Prostate gland (tissue), 2 donors: Measurements from ENCODE around the gene DLEC1. TPM values are rescaled to one million over a fixed set of nuclear protein-coding genes. Genes with fewer than 3 reads are reported as not detected.

Source experiments
- DNase-seq: peaks from one replicate; pipeline ENCODE4 v3.0.0-alpha.2; 2019; ENCODE audit warnings: low spot score
- H3K27ac ChIP-seq, 2 donors: fragments of 200-600 bp; sonication (generic); 2 replicates each; pipeline ENCODE4 v1.5.1; 2017 to 2019
- H3K27me3 ChIP-seq: fragments of 200-600 bp; sonication (generic); replicated peaks from 2 replicates; pipeline ENCODE4 v1.5.1; 2019; ENCODE audit not compliant: insufficient read depth
- H3K36me3 ChIP-seq, 2 donors: fragments of 200-600 bp; sonication (generic); 1 replicate in 1 of 2; 2 replicates in 1 of 2; pipeline versions ENCODE4 v1.5.1 to v1.8.1; 2017 to 2019
- H3K4me1 ChIP-seq: fragments of 200-600 bp; sonication (generic); replicated peaks from 2 replicates; pipeline ENCODE4 v1.5.1; 2019
- H3K4me3 ChIP-seq, 2 donors: fragments of 200-600 bp; sonication (generic); 2 replicates each; pipeline ENCODE4 v1.5.1; 2017 to 2019
- H3K9me3 ChIP-seq: fragments of 200-600 bp; sonication (generic); 2 replicates; pipeline ENCODE4 v1.5.1; 2017
- POLR2A ChIP-seq: fragments of 450-650 bp; IDR thresholded peaks from one replicate; pipeline ENCODE4 v1.6.1; 2016; ENCODE audit warnings: antibody characterized with exemption, mild to moderate bottlenecking
- POLR2AphosphoS5 ChIP-seq: sonication (generic); formaldehyde crosslinking; IDR thresholded peaks from one replicate; pipeline ENCODE4 v1.6.1; 2017; ENCODE audit warnings: antibody characterized with exemption
- WGBS: methylation state at CpG from one replicate; pipeline ENCODE4 v1.1.5; 2018; 5-methylcytosine and 5-hydroxymethylcytosine counted together
- intact Hi-C: fragments of 100-400 bp; cut with DNase I; formaldehyde crosslinking; loops from one replicate; pipeline ENCODE4 v1.14.2; 2022
- total RNA-seq, 2 donors: library from RNA; depleted of rRNA; stranded (reverse); fragments of >200 nt; gene quantifications; one replicate each; pipeline ENCODE4 v1.1.0, GENCODE V29; 2016
- TF ChIP-seq, protein P1 (sequence below), 4 experiments: fragments of 200-600 bp in 2 of 4; fragments of 450-650 bp in 2 of 4; sonication (generic) in 2 of 4; IDR thresholded peaks; 1 replicate in 3 of 4; 2 replicates in 1 of 4; pipeline ENCODE4 v1.5.1; 2016 to 2019; ENCODE audit warnings: antibody characterized with exemption in 4 of 4, mild to moderate bottlenecking in 2 of 4, moderate library complexity in 2 of 4

DLEC1 gene
- total RNA-seq, 2 donors from 2014 or later, result 0.32 to 13.1 TPM

DNA sequence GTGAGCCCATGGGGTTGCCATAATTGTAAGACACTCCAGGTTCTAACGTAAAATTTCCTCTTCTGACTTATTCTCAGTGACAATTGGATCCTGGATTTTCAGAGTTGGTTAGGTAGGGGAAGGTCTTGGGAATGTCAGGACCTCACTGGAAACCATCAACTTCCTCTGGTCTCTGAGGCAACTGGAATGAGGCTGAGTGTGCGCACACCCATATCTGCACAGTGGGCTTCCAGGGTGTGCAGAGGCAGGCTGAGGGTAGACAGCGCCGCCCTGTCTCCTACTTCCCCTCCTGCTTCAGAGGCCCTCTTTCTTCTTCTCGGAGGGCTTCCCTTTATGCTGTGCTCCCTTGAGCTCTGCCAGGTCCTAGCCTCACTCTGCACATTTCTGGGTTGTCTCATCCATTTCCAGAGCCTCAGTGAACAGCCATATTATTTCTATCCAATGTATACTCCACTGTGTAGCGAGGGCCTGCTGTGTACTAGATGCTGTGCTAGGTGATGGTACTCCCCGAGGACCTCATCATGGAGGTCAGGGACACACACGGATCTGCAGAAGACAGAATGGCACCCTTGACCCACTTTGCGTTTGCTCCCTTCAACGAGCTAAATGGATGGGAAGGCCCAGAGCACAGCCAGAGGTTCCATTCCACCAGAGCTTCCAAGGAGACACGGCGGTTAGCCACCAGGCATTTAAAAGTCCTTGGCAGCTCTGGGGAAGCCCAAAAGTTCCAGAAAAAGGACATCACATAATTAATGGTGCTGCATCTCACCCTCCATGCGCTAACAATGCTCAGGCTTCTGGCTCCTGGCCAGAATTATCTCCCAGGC, 79.6 kb downstream of the DLEC1 start:
- intact Hi-C loops, result loop anchor here (5.0 kb wide), 1 partner anchor 229 kb away; the partner anchor contains the start of gene XYLB

DNA sequence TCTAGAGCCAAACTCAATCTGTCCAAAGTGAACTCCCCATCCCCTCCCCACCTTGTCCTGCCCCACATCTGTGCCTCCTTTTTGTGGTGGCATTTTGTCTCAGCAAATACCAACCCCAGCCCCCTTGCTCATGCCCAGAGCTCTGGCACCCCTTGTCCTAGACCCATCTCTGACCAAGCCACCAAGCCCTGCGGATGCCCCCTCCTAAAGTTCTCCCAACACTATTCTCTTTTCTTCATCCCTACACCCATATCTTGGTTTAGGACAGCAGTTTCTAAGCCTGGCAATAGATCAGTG, 80.2 kb downstream of the DLEC1 start:
- TF ChIP-seq, protein P1, sequence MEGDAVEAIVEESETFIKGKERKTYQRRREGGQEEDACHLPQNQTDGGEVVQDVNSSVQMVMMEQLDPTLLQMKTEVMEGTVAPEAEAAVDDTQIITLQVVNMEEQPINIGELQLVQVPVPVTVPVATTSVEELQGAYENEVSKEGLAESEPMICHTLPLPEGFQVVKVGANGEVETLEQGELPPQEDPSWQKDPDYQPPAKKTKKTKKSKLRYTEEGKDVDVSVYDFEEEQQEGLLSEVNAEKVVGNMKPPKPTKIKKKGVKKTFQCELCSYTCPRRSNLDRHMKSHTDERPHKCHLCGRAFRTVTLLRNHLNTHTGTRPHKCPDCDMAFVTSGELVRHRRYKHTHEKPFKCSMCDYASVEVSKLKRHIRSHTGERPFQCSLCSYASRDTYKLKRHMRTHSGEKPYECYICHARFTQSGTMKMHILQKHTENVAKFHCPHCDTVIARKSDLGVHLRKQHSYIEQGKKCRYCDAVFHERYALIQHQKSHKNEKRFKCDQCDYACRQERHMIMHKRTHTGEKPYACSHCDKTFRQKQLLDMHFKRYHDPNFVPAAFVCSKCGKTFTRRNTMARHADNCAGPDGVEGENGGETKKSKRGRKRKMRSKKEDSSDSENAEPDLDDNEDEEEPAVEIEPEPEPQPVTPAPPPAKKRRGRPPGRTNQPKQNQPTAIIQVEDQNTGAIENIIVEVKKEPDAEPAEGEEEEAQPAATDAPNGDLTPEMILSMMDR (IDR thresholded peaks at IDR 0.05), result no peak
- TF ChIP-seq POLR2AphosphoS5 (no peak), POLR2A (no peak)
- no peaks in the 10 kb centered on the region for H3K9me3 ChIP-seq
- no peak overlapping the region for H3K4me3 ChIP-seq
- H3K4me1 ChIP-seq, result no peaks in the 10 kb centered on the region
- H3K36me3 ChIP-seq, result peaks cover 0 to 11% of the 10 kb centered on the region in 2 donors
- 100% methylated on average over 1 of the region's 1 CpG for WGBS
- no peaks in the 10 kb centered on the region for H3K27me3 ChIP-seq
- no peak overlapping the region for H3K27ac ChIP-seq
- no peak for DNase-seq
- intact Hi-C loops, result loop anchor here (5.0 kb wide), 1 partner anchor 228 kb away; the partner anchor contains the start of gene XYLB

More for the DNA sequence above, 79.6 kb downstream of the DLEC1 start:
- peaks cover 0 to 11% of the 10 kb centered on the region in 2 donors for H3K36me3 ChIP-seq
- no peak overlapping the region for H3K4me3 ChIP-seq
- WGBS, result 85% methylated on average over 13 of the region's 13 CpGs
- no peak for DNase-seq
- H3K9me3 ChIP-seq, result no peaks in the 10 kb centered on the region
- H3K4me1 ChIP-seq, result no peaks in the 10 kb centered on the region
- no peak overlapping the region for H3K27ac ChIP-seq
- H3K27me3 ChIP-seq, result no peaks in the 10 kb centered on the region
- TF ChIP-seq, protein P1 (IDR thresholded peaks at IDR 0.05), result no peak
- TF ChIP-seq POLR2AphosphoS5 (no peak), POLR2A (no peak)

DNA sequence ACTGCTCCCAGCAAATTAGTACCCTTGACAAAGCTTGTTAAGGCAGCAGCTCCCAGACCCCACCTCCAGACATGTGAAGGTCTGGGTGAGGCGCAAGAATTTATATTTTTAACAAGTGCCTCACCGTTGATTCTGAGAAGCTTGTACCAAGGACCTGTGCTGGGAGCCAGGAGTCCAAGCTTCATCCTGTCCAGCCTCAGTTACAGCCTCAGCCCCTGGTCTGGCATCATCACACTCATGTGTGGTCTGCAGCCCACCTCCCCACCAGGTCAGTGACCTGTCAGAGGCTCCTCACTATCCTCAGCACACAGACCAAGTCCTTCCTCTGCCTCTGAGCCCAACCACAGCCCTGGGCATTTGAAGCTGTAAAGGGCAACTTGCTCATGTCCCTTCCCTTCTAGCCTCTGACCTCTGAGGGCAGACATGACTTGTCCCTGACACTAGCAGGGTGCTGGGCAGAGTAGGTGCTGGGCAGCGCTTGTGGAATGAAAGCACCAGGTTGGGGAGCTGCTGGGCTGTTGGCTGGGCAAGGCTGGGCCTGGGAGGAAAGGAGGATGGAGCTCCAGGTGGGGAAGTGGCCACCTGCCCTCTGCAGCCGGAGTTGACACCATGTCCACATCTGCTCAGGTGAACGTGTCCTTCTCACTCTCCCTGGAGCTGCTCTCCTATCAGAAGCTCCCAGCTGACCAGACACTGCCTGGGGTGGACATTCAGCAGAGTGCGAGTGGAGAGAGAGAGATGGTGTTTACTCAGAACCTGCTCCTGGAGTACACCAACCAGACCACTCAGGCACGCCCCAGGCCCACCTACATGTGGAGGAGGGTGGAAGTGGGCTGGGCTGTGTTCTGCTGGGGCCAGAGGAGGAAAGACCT, 81.0 kb downstream of the DLEC1 start:
- no peak for DNase-seq
- Histone ChIP-seq H3K27me3 (no peaks in the 10 kb centered on the region), H3K36me3 (peaks cover 0 to 11% of the 10 kb centered on the region in 2 donors), H3K27ac (no peak overlapping the region), H3K4me3 (no peak overlapping the region), H3K9me3 (no peaks in the 10 kb centered on the region), H3K4me1 (no peaks in the 10 kb centered on the region)
- intact Hi-C loops, result loop anchor here (5.0 kb wide), 1 partner anchor 227 kb away; the partner anchor contains the start of gene XYLB
- WGBS, result 86% methylated on average over 7 of the region's 7 CpGs
- TF ChIP-seq POLR2AphosphoS5, result no peak
- TF ChIP-seq, protein P1 (IDR thresholded peaks at IDR 0.05), result no peak
- no peak for TF ChIP-seq POLR2A

DNA sequence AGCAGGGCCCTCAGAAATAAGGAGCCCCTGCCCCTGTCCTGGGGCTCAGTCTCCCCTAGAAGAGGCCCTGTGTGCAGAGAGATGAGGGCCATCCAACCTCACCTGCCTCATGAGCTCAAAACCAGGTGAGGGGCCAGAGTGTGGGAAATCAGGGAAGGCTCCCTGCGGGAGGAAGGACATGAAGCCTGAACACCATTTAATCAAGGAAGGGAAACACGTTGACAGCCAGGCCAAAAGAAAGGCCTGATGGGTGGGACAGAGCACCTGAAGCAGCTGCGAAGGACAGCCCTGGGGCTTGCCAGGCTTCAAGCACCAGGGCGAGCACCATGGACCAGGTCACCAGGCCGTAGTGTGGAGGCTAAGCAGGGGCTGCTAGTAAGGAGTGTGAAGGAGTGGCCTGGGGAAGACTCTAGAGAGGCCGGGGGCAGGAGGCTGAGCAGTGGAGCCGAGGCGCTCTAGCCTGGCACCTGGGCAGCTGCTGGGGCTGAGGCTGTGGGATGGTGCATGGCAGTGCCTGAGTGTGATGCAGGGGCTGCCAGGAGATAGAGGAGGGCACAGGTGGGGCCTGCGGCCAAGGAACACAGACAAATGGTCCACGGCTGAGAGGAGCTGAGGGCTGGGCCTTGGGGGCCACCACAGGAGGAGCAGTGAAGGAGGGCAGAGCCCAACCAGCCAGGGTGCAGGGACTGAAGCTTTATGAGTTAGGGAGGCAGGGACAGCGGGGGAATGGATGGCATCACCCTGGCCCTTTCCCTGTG, 81.9 kb downstream of the DLEC1 start:
- DNase-seq, result no peak
- no peaks in the 10 kb centered on the region for H3K4me1 ChIP-seq
- H3K36me3 ChIP-seq, result peaks cover 5 to 16% of the 10 kb centered on the region in 2 donors
- intact Hi-C loops, result no loop called here
- 82% methylated on average over 11 of the region's 11 CpGs for WGBS
- no peak for TF ChIP-seq POLR2A
- no peak for TF ChIP-seq POLR2AphosphoS5
- TF ChIP-seq, protein P1 (IDR thresholded peaks at IDR 0.05), result no peak
- no peak overlapping the region for H3K4me3 ChIP-seq
- no peaks in the 10 kb centered on the region for H3K9me3 ChIP-seq
- no peaks in the 10 kb centered on the region for H3K27me3 ChIP-seq
- no peak overlapping the region for H3K27ac ChIP-seq
